Neural progenitor cell (in vitro differentiated cells): ENCODE data around the gene MYO5A. TPM values are rescaled to one million over a fixed set of nuclear protein-coding genes. Genes with fewer than 3 reads are reported as not detected.

Experiments
- DNase-seq: peaks from one replicate; pipeline ENCODE4 v3.0.0-alpha.2; 2016; ENCODE audit warnings: low spot score
- H2AFZ ChIP-seq: fragments of 200-600 bp; sonication (generic); replicated peaks from 2 replicates; pipeline ENCODE4 v1.6.1; 2016; ENCODE audit warnings: antibody characterized with exemption
- H3F3A ChIP-seq: fragments of 200-600 bp; sonication (generic); 2 replicates; pipeline ENCODE4 v1.6.1; 2016; ENCODE audit warnings: antibody characterized with exemption, low read depth
- H3K27ac ChIP-seq: fragments of 200-600 bp; sonication (generic); 2 replicates; pipeline ENCODE4 v1.5.1; 2016; ENCODE audit warnings: mild to moderate bottlenecking
- H3K27me3 ChIP-seq: fragments of 200-600 bp; sonication (generic); 2 replicates; pipeline ENCODE4 v1.6.1; 2016; ENCODE audit warnings: mild to moderate bottlenecking, moderate library complexity
- H3K36me3 ChIP-seq: fragments of 200-600 bp; sonication (generic); 2 replicates; pipeline ENCODE4 v1.5.1; 2016
- H3K4me1 ChIP-seq: fragments of 200-600 bp; sonication (generic); 2 replicates; pipeline ENCODE4 v1.6.1; 2016; ENCODE audit warnings: mixed run types
- H3K4me2 ChIP-seq: fragments of 200-600 bp; sonication (generic); 2 replicates; pipeline ENCODE4 v1.6.1; 2016
- H3K4me3 ChIP-seq: fragments of 200-600 bp; sonication (generic); 2 replicates; pipeline ENCODE4 v1.5.1; 2016
- H3K79me2 ChIP-seq: fragments of 200-600 bp; sonication (generic); 2 replicates; pipeline ENCODE4 v1.6.1; 2016; ENCODE audit warnings: low read depth
- H3K9ac ChIP-seq: fragments of 200-600 bp; sonication (generic); 2 replicates; pipeline ENCODE4 v1.6.1; 2016
- H3K9me3 ChIP-seq: fragments of 200-600 bp; sonication (generic); 2 replicates; pipeline ENCODE4 v1.5.1; 2016; ENCODE audit warnings: low read depth
- H4K20me1 ChIP-seq: fragments of 200-600 bp; sonication (generic); 2 replicates; pipeline ENCODE4 v1.6.1; 2016; ENCODE audit warnings: low read depth
- H3K27ac Mint-ChIP-seq: 3 replicates; pipeline ENCODE4 v1.8.0; 2021; ENCODE audit warnings: mixed read lengths
- H3K27me3 Mint-ChIP-seq: 2 replicates; pipeline ENCODE4 v1.8.0; 2022; ENCODE audit warnings: low read depth, mild to moderate bottlenecking, inconsistent platforms, moderate library complexity, mixed read lengths; ENCODE audit not compliant: insufficient read depth
- H3K36me3 Mint-ChIP-seq: 3 replicates; pipeline ENCODE4 v1.8.0; 2021; ENCODE audit warnings: mixed read lengths
- H3K4me1 Mint-ChIP-seq: 3 replicates; pipeline ENCODE4 v1.8.0; 2021; ENCODE audit warnings: mixed read lengths
- H3K4me3 Mint-ChIP-seq: 3 replicates; pipeline ENCODE4 v1.8.0; 2021; ENCODE audit warnings: mild to moderate bottlenecking, moderate library complexity, mixed read lengths
- H3K9me3 Mint-ChIP-seq: 3 replicates; pipeline ENCODE4 v1.8.0; 2020; ENCODE audit warnings: mixed read lengths
- EZH2 ChIP-seq: fragments of 200-600 bp; sonication (generic); IDR thresholded peaks from 2 replicates; pipeline ENCODE4 v1.6.1; 2017; ENCODE audit warnings: antibody characterized with exemption, mild to moderate bottlenecking, moderate library complexity
- EZH2phosphoT487 ChIP-seq: fragments of 200-600 bp; sonication (generic); IDR thresholded peaks from 2 replicates; pipeline ENCODE4 v1.6.1; 2017; ENCODE audit warnings: antibody characterized with exemption
- total RNA-seq: library from RNA; depleted of rRNA; stranded (reverse); fragments of >200 nt; gene quantifications from 2 replicates; pipeline ENCODE4 v1.2.3, GENCODE V29; 2015; ENCODE audit warnings: low replicate concordance
- TF ChIP-seq, protein P1 (sequence below): fragments of 200-600 bp; sonication (generic); IDR thresholded peaks from 2 replicates; pipeline ENCODE4 v1.5.1; 2017; ENCODE audit warnings: antibody characterized with exemption, mild to moderate bottlenecking

The MYO5A gene
- total RNA-seq, 1 donor from 2014 or later: 34.3 TPM

DNA sequence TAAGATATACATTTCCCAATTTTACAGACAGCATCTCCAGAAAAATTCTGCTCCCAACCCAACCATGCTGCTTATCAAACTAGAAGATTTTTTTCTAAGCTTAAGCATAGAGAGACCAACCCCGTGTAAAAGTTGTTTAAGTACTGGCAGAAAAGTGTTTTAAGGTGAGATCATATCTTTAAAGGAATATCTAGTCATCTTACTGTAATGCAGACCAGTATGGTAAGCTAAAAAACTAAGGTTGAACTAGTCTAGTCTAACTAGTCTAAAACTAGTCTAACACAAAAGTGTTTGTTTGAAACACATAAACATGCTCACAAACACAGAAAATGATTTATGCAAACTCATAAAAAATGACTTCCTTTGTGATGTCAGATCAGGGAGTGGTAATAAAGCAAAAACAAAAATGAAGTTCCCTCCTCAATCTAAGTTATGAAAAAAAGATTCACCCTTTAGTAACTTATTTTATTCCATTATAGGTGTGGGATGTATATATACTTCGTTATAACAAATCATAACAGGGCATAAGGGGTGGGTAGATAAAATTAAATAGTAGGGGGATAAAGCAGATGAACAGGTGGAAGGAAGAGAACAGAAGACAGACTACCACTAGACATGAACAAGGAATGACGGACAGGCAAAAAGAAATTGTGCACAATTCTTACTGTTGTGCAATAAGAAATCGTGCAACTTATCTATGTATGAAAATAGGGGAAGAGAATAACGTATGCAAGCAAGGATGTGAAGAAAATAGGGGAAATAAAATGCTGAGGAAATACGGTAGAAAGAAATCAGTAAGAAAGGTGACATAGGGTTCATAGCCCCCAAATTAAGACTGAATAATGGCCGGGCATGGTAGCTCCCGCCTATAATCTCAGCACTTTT, 10.0 kb downstream of the MYO5A start:
- no peaks in the 10 kb centered on the region for H3K36me3 Mint-ChIP-seq
- Histone ChIP-seq H3K36me3 (no peaks in the 10 kb centered on the region), H3K4me3 (no peak overlapping the region), H2AFZ (no peak overlapping the region), H4K20me1 (peaks cover 11% of the 10 kb centered on the region), H3K9me3 (no peaks in the 10 kb centered on the region), H3K79me2 (peaks cover 6% of the 10 kb centered on the region), H3K27me3 (no peaks in the 10 kb centered on the region), H3K9ac (no peak overlapping the region), H3K4me1 (no peaks in the 10 kb centered on the region), H3F3A (peaks cover 4% of the 10 kb centered on the region), H3K27ac (no peak overlapping the region), H3K4me2 (no peak overlapping the region)
- no peaks in the 10 kb centered on the region for H3K9me3 Mint-ChIP-seq
- H3K27me3 Mint-ChIP-seq: peaks cover 2% of the 10 kb centered on the region
- no peak for TF ChIP-seq EZH2
- TF ChIP-seq, protein P1, sequence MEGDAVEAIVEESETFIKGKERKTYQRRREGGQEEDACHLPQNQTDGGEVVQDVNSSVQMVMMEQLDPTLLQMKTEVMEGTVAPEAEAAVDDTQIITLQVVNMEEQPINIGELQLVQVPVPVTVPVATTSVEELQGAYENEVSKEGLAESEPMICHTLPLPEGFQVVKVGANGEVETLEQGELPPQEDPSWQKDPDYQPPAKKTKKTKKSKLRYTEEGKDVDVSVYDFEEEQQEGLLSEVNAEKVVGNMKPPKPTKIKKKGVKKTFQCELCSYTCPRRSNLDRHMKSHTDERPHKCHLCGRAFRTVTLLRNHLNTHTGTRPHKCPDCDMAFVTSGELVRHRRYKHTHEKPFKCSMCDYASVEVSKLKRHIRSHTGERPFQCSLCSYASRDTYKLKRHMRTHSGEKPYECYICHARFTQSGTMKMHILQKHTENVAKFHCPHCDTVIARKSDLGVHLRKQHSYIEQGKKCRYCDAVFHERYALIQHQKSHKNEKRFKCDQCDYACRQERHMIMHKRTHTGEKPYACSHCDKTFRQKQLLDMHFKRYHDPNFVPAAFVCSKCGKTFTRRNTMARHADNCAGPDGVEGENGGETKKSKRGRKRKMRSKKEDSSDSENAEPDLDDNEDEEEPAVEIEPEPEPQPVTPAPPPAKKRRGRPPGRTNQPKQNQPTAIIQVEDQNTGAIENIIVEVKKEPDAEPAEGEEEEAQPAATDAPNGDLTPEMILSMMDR: no peak
- TF ChIP-seq EZH2phosphoT487: no peak
- no peak for DNase-seq
- H3K4me3 Mint-ChIP-seq: no peak overlapping the region
- H3K27ac Mint-ChIP-seq: no peak overlapping the region
- H3K4me1 Mint-ChIP-seq: peaks cover 2% of the 10 kb centered on the region

DNA sequence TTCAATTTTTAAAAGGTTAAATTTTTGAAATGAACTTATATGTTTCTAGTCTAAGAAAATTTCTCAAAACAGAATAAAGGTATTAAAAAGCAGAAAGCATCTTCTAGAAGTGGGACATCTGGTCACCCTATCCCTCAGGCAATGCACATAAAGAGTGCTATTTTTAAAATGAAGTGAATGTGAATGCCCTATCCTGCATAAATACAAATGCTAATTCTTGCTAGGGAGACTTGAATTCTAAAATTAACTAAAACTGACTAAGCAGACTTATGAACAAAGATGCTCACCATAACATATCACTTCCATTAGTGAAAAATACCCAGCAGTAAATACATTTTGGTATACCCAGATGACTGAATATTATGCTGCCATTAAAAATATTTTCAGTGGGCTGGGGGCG, 11.7 kb downstream of the MYO5A start:
- no peaks in the 10 kb centered on the region for H3K4me1 Mint-ChIP-seq
- H3K27me3 ChIP-seq: no peaks in the 10 kb centered on the region
- H3K9me3 Mint-ChIP-seq: no peaks in the 10 kb centered on the region
- no peak overlapping the region for H3K27ac ChIP-seq
- no peak for DNase-seq
- TF ChIP-seq EZH2phosphoT487 (no peak), EZH2 (no peak)
- TF ChIP-seq, protein P1: no peak
- no peaks in the 10 kb centered on the region for H3K36me3 Mint-ChIP-seq
- no peaks in the 10 kb centered on the region for H3F3A ChIP-seq
- H4K20me1 ChIP-seq: peaks cover 5% of the 10 kb centered on the region
- no peaks in the 10 kb centered on the region for H3K36me3 ChIP-seq
- H2AFZ ChIP-seq: no peak overlapping the region
- peaks cover 6% of the 10 kb centered on the region for H3K79me2 ChIP-seq
- H3K27ac Mint-ChIP-seq: no peak overlapping the region
- no peak overlapping the region for H3K4me2 ChIP-seq
- H3K9me3 ChIP-seq: no peaks in the 10 kb centered on the region
- no peak overlapping the region for H3K4me3 Mint-ChIP-seq
- no peak overlapping the region for H3K4me3 ChIP-seq
- no peaks in the 10 kb centered on the region for H3K4me1 ChIP-seq
- H3K9ac ChIP-seq: no peak overlapping the region
- no peaks in the 10 kb centered on the region for H3K27me3 Mint-ChIP-seq

DNA sequence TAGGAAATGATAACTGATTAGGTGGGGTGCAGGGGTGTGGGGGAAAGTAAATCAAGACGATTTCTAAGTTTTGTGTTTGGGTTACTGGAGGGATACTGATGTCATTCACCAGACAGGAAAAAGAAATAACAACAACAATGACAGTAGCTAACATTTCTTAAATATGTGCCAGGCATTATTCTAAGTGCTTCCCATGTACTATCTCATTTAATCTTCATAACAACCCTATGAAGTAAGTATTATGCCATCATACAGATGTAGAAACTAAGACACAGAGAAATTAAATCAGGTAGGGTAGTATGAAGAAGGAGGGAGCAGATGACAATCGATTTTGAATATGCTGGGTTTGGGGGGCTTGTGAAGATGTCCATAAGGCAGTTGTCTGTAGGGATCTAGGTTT, 13.3 kb downstream of the MYO5A start:
- Mint-ChIP-seq H3K27ac (no peak overlapping the region), H3K9me3 (no peaks in the 10 kb centered on the region), H3K4me3 (no peak overlapping the region), H3K36me3 (no peaks in the 10 kb centered on the region), H3K27me3 (no peaks in the 10 kb centered on the region), H3K4me1 (no peaks in the 10 kb centered on the region)
- DNase-seq: no peak
- no peak overlapping the region for H3K27ac ChIP-seq
- H3K9me3 ChIP-seq: no peaks in the 10 kb centered on the region
- no peak overlapping the region for H3K4me2 ChIP-seq
- H3K4me3 ChIP-seq: no peak overlapping the region
- peaks cover 9% of the 10 kb centered on the region for H3K4me1 ChIP-seq
- peaks cover 10% of the 10 kb centered on the region for H4K20me1 ChIP-seq
- H3K9ac ChIP-seq: no peak overlapping the region
- no peaks in the 10 kb centered on the region for H3K27me3 ChIP-seq
- no peaks in the 10 kb centered on the region for H3K36me3 ChIP-seq
- no peaks in the 10 kb centered on the region for H3K79me2 ChIP-seq
- TF ChIP-seq, protein P1: no peak
- no peak overlapping the region for H2AFZ ChIP-seq
- no peaks in the 10 kb centered on the region for H3F3A ChIP-seq
